Endodermal cell (in vitro differentiated cells): ENCODE data around the gene AOC2. TPM values are rescaled to one million over a fixed set of nuclear protein-coding genes. Genes with fewer than 3 reads are reported as not detected.

Source experiments
- DNase-seq: peaks from one replicate; pipeline ENCODE4 v3.0.0-alpha.2; 2017
- H3K27ac ChIP-seq: 2 replicates; pipeline ENCODE4 v1.5.1; 2013; ENCODE audit warnings: mild to moderate bottlenecking, low read depth, low read length, moderate library complexity
- H3K27me3 ChIP-seq: 2 replicates; pipeline ENCODE4 v1.6.1; 2013; ENCODE audit warnings: mild to moderate bottlenecking, low read length, moderate library complexity; ENCODE audit not compliant: insufficient read depth, control insufficient read depth, poor library complexity, severe bottlenecking
- H3K36me3 ChIP-seq: 2 replicates; pipeline ENCODE4 v1.7.0; 2013; ENCODE audit warnings: mild to moderate bottlenecking, low read length, moderate library complexity; ENCODE audit not compliant: control insufficient read depth, insufficient read depth
- H3K4me1 ChIP-seq: one replicate; pipeline ENCODE4 v1.7.0; 2013; ENCODE audit warnings: low read length; ENCODE audit not compliant: control insufficient read depth, insufficient read depth
- H3K4me3 ChIP-seq: 2 replicates; pipeline ENCODE4 v1.5.1; 2013; ENCODE audit warnings: mild to moderate bottlenecking, low read length, moderate library complexity
- H3K9ac ChIP-seq: 2 replicates; pipeline ENCODE4 v1.6.1; 2013; ENCODE audit warnings: mild to moderate bottlenecking, low read length, moderate library complexity; ENCODE audit not compliant: poor library complexity, severe bottlenecking; ENCODE audit errors: extremely low read depth
- H3K9me3 ChIP-seq: 2 replicates; pipeline ENCODE4 v1.6.1; 2013; ENCODE audit warnings: mild to moderate bottlenecking, low read length, moderate library complexity; ENCODE audit not compliant: control insufficient read depth
- H3K27ac Mint-ChIP-seq: 2 replicates; pipeline ENCODE4 v1.8.0; 2020; ENCODE audit warnings: mixed read lengths
- H3K27me3 Mint-ChIP-seq: 2 replicates; pipeline ENCODE4 v1.8.0; 2021; ENCODE audit warnings: mild to moderate bottlenecking, mixed read lengths; ENCODE audit not compliant: insufficient read depth
- H3K36me3 Mint-ChIP-seq: 2 replicates; pipeline ENCODE4 v1.8.0; 2020; ENCODE audit warnings: low read depth, mixed read lengths
- H3K4me1 Mint-ChIP-seq: 2 replicates; pipeline ENCODE4 v1.8.0; 2020; ENCODE audit warnings: mixed read lengths
- H3K4me3 Mint-ChIP-seq: 2 replicates; pipeline ENCODE4 v1.8.0; 2020; ENCODE audit warnings: mild to moderate bottlenecking, moderate library complexity, mixed read lengths
- H3K9me3 Mint-ChIP-seq: 2 replicates; pipeline ENCODE4 v1.8.0; 2020; ENCODE audit warnings: mild to moderate bottlenecking, mixed read lengths
- CTCF ChIP-seq: fragments of 200-600 bp; sonication (generic); conservative IDR thresholded peaks from 2 replicates; pipeline ENCODE4 v1.5.0; 2021; ENCODE audit warnings: antibody characterized with exemption, mild to moderate bottlenecking
- WGBS, 2 experiments: methylation state at CpG; one replicate each; pipeline versions ENCODE4 v1.1.5 to v1.1.7; 2013; ENCODE audit warnings: missing lambda C conversion rate in 2 of 2, mixed read lengths in 1 of 2; ENCODE audit not compliant: insufficient coverage in 1 of 2, insufficient read length in 1 of 2; 5-methylcytosine and 5-hydroxymethylcytosine counted together
- total RNA-seq, 2 donors: library from RNA; stranded (reverse); fragmentation: NEBNext Ultra II Directional in 1 of 2; extraction: Animal tissue kit (Norgen Biotek cat#: 25700) in 1 of 2; gene quantifications; 2 replicates in 1 of 2; 3 replicates in 1 of 2; pipeline ENCODE4 v1.2.1, GENCODE V29; 2021

The AOC2 gene
- total RNA-seq, 2 donors from 2014 or later, result 3.7 to 3.8 TPM

- no peak overlapping the region for H3K27ac ChIP-seq
- WGBS, 2 experiments, result 96 to 100% methylated on average over 1 to 7 of the region's 7 CpGs
- no peak overlapping the region for H3K4me3 ChIP-seq
- no peak for DNase-seq
- Mint-ChIP-seq H3K36me3 (peaks cover 43% of the 10 kb centered on the region), H3K9me3 (no peaks in the 10 kb centered on the region), H3K27ac (no peak overlapping the region), H3K4me3 (no peak overlapping the region), H3K27me3 (no peaks in the 10 kb centered on the region), H3K4me1 (peaks cover 7% of the 10 kb centered on the region)
- no peak overlapping the region for H3K9ac ChIP-seq
- H3K27me3 ChIP-seq, result no peaks in the 10 kb centered on the region
- no peaks in the 10 kb centered on the region for H3K4me1 ChIP-seq
- no peak for TF ChIP-seq CTCF
- no peaks in the 10 kb centered on the region for H3K9me3 ChIP-seq
- H3K36me3 ChIP-seq, result peaks cover 43% of the 10 kb centered on the region
These were observed 23.2 kb upstream of the AOC2 start for GRCh38 chr17:42821176-42821575.

- Histone ChIP-seq H3K27me3 (peaks cover 29% of the 10 kb centered on the region), H3K9me3 (no peaks in the 10 kb centered on the region), H3K36me3 (no peaks in the 10 kb centered on the region), H3K4me1 (no peaks in the 10 kb centered on the region), H3K27ac (no peak overlapping the region), H3K4me3 (no peak overlapping the region), H3K9ac (no peak overlapping the region)
- DNase-seq, result no peak
- Mint-ChIP-seq H3K9me3 (no peaks in the 10 kb centered on the region), H3K4me3 (no peak overlapping the region), H3K27ac (no peak overlapping the region), H3K36me3 (no peaks in the 10 kb centered on the region), H3K27me3 (peaks cover 24% of the 10 kb centered on the region), H3K4me1 (peaks cover 10% of the 10 kb centered on the region)
- TF ChIP-seq CTCF, result no peak
- 71 to 100% methylated on average over 1 of the region's 1 CpG for WGBS, 2 experiments
These were observed 16.9 kb upstream of the AOC2 start for GRCh38 chr17:42827472-42827871.

GRCh38 chr17:42830971-42831370 lies 13.4 kb upstream of the AOC2 start:
- Histone ChIP-seq H3K36me3 (peaks cover 14% of the 10 kb centered on the region), H3K4me3 (no peak overlapping the region), H3K9me3 (no peaks in the 10 kb centered on the region), H3K27ac (no peak overlapping the region), H3K4me1 (no peaks in the 10 kb centered on the region), H3K27me3 (peaks cover 29% of the 10 kb centered on the region), H3K9ac (no peak overlapping the region)
- Mint-ChIP-seq H3K4me1 (peaks cover 17% of the 10 kb centered on the region), H3K27ac (no peak overlapping the region), H3K9me3 (no peaks in the 10 kb centered on the region), H3K4me3 (no peak overlapping the region), H3K27me3 (peaks cover 24% of the 10 kb centered on the region), H3K36me3 (peaks cover 15% of the 10 kb centered on the region)
- no peak for DNase-seq
- TF ChIP-seq CTCF, result no peak
